Muscle layer of duodenum (tissue), 2 donors: Measurements from ENCODE around the gene TBC1D22A.
"Not testable (repeated sequence)": the region's sequence is repeated elsewhere in the genome, so short reads cannot be mapped to it uniquely, and the experiment has no call there.

ENCODE experiments used
- H3K27ac ChIP-seq: one replicate; pipeline ENCODE4 v1.7.0; 2013; ENCODE audit warnings: mild to moderate bottlenecking, low read length
- H3K27me3 ChIP-seq: one replicate; pipeline ENCODE4 v1.7.0; 2013; ENCODE audit warnings: low read depth, mild to moderate bottlenecking, control low read depth, low read length
- H3K36me3 ChIP-seq, 2 donors: one replicate each; pipeline ENCODE4 v1.7.0; 2013; ENCODE audit warnings: low read length in 2 of 2, control low read depth in 1 of 2, mild to moderate bottlenecking in 1 of 2; ENCODE audit not compliant: insufficient read depth in 2 of 2, control insufficient read depth in 1 of 2
- H3K4me1 ChIP-seq, 2 donors: one replicate each; pipeline ENCODE4 v1.7.0; 2013; ENCODE audit warnings: low read length in 2 of 2, mild to moderate bottlenecking in 2 of 2, control low read depth in 1 of 2, moderate library complexity in 1 of 2; ENCODE audit not compliant: insufficient read depth in 2 of 2, control insufficient read depth in 1 of 2
- H3K4me3 ChIP-seq, 2 donors: one replicate each; pipeline ENCODE4 v1.7.0; 2013; ENCODE audit warnings: low read length in 2 of 2, low read depth in 1 of 2, mild to moderate bottlenecking in 1 of 2
- H3K9me3 ChIP-seq, 2 donors: one replicate each; pipeline ENCODE4 v1.7.0; 2013; ENCODE audit warnings: low read length in 2 of 2, control low read depth in 1 of 2, mild to moderate bottlenecking in 1 of 2; ENCODE audit not compliant: control insufficient read depth in 1 of 2
- donor health status: healthy.

TBC1D22A gene

GRCh38 chr22:47139013-47139789 is 376.8 kb downstream of the TBC1D22A start:
- Histone ChIP-seq H3K36me3 (peaks cover 0 to 8% of the 10 kb centered on the region in 2 donors), H3K4me3 (no peak overlapping the region), H3K9me3 (no peaks in the 10 kb centered on the region), H3K4me1 (no peaks in the 10 kb centered on the region), H3K27me3 (no peaks in the 10 kb centered on the region), H3K27ac (no peak overlapping the region)

DNA sequence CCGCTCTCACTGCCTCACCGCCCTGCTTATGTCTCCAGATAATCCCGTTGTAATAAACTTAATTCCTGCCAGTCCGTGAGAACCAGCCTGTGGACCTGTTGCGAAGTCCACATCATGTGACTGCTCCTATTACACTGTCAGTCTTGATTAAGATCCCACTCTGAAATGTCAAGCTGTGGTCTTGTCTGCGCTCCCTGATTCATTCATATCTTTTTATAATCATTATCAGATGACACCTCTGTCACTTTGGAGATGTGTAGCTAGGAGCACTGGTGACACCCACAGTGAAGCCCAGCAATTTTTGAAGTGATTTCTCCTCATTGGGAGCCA is 377.3 kb downstream of the TBC1D22A start:
- Histone ChIP-seq H3K4me3 (no peak overlapping the region), H3K36me3 (peaks cover 0 to 8% of the 10 kb centered on the region in 2 donors), H3K9me3 (no peaks in the 10 kb centered on the region), H3K27ac (no peak overlapping the region), H3K27me3 (no peaks in the 10 kb centered on the region), H3K4me1 (no peaks in the 10 kb centered on the region)

- not testable (repeated sequence) for H3K9me3 ChIP-seq, H3K4me1 ChIP-seq, H3K4me3 ChIP-seq, H3K27me3 ChIP-seq, H3K27ac ChIP-seq, H3K36me3 ChIP-seq
These were observed 378.5 kb downstream of the TBC1D22A start for GRCh38 chr22:47140975-47141374.

GRCh38 chr22:47142427-47143046 is 380.1 kb downstream of the TBC1D22A start:
- H3K27ac ChIP-seq = no peak overlapping the region
- H3K27me3 ChIP-seq = no peaks in the 10 kb centered on the region
- peaks cover 0 to 8% of the 10 kb centered on the region in 2 donors for H3K36me3 ChIP-seq
- H3K4me1 ChIP-seq = no peaks in the 10 kb centered on the region
- H3K4me3 ChIP-seq = no peak overlapping the region
- no peaks in the 10 kb centered on the region for H3K9me3 ChIP-seq

DNA sequence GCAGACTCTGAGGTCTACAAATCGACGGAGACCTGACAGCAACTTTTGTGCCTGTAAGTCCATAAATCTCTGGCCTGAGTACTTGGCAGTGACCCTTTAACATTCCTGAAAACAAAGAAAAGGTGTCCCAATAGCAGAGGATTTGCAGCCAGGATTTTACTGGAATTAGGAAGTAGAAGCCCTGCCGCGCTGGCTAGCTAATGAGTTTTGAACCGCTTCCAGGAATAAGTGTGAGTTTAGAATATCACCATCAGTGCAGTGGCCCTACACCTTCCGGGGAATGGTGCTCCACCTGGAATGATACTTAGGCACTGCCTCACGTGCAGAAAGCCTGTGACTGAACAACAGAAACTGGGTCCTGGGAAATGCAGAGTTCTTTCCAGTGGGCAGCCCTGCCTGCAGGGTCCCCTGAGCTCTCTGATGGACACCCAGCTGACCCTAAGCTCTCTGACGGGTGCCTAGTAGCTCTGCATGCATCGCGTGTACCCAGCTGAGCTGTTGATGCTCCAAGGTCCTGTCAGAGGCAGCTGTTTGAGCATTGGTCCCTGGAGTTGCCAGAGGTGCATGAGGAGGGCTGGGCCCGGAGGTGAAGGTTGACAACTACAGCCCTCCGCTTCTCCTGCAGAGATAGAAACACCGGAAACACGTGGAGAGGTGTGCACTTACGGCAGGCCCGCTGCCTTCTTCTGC is 380.9 kb downstream of the TBC1D22A start:
- Histone ChIP-seq H3K4me3 (no peak overlapping the region), H3K36me3 (peaks cover 0 to 8% of the 10 kb centered on the region in 2 donors), H3K27me3 (no peaks in the 10 kb centered on the region), H3K27ac (no peak overlapping the region), H3K9me3 (no peaks in the 10 kb centered on the region), H3K4me1 (no peaks in the 10 kb centered on the region)

DNA sequence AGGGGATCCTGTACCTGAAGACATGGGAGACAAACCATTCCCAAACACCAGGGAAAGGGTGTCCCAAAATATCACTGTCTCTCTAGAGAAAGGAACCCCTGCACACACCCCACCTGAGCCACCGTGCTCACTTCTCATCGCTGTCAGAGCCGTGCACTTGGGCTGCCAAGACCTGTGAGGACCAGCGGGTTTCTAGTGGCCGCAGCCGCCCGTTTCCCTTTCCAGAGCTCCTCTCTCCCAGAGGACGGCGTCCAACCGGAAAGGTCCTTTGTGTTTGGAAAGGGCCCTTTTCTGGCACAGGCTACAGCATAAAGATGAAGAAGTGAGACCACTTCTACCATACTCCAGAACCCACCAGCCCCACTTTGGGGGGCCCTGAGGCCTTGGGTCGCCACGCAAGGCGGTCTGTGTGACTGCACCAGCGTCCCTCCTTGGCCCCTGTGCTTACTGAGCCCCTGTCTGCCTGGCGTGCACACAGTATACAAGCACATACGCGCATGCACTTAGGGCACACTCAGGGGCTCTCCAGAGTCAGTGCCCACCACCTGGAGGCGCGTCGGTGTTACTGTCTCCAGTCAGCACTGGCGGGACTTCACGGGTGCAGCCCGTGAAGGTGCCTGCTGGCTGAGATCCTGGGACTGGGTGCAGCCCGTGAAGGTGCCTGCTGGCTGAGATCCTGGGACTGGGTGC is 381.8 kb downstream of the TBC1D22A start:
- Histone ChIP-seq H3K4me3 (no peak overlapping the region), H3K36me3 (peaks cover 0 to 8% of the 10 kb centered on the region in 2 donors), H3K4me1 (no peaks in the 10 kb centered on the region), H3K9me3 (no peaks in the 10 kb centered on the region), H3K27ac (no peak overlapping the region), H3K27me3 (no peaks in the 10 kb centered on the region)

GRCh38 chr22:47144791-47145425 is 382.5 kb downstream of the TBC1D22A start:
- Histone ChIP-seq H3K9me3 (no peaks in the 10 kb centered on the region), H3K27ac (no peak overlapping the region), H3K27me3 (no peaks in the 10 kb centered on the region), H3K36me3 (peaks cover 0 to 8% of the 10 kb centered on the region in 2 donors), H3K4me3 (no peak overlapping the region), H3K4me1 (no peaks in the 10 kb centered on the region)

GRCh38 chr22:47145883-47146282 is 383.4 kb downstream of the TBC1D22A start:
- H3K36me3 ChIP-seq = peaks cover 0 to 8% of the 10 kb centered on the region in 2 donors
- H3K27ac ChIP-seq = no peak overlapping the region
- H3K27me3 ChIP-seq = no peaks in the 10 kb centered on the region
- H3K4me1 ChIP-seq = no peaks in the 10 kb centered on the region
- no peaks in the 10 kb centered on the region for H3K9me3 ChIP-seq
- H3K4me3 ChIP-seq = no peak overlapping the region

- H3K4me3 ChIP-seq = no peak overlapping the region
- no peak overlapping the region for H3K27ac ChIP-seq
- H3K27me3 ChIP-seq = no peaks in the 10 kb centered on the region
- peaks cover 0 to 8% of the 10 kb centered on the region in 2 donors for H3K36me3 ChIP-seq
- no peaks in the 10 kb centered on the region for H3K4me1 ChIP-seq
- no peaks in the 10 kb centered on the region for H3K9me3 ChIP-seq
These were observed 383.9 kb downstream of the TBC1D22A start for GRCh38 chr22:47146391-47146790.

- H3K27me3 ChIP-seq = no peaks in the 10 kb centered on the region
- H3K36me3 ChIP-seq = peaks cover 0 to 8% of the 10 kb centered on the region in 2 donors
These were observed 384.5 kb downstream of the TBC1D22A start for GRCh38 chr22:47146941-47147340.

DNA sequence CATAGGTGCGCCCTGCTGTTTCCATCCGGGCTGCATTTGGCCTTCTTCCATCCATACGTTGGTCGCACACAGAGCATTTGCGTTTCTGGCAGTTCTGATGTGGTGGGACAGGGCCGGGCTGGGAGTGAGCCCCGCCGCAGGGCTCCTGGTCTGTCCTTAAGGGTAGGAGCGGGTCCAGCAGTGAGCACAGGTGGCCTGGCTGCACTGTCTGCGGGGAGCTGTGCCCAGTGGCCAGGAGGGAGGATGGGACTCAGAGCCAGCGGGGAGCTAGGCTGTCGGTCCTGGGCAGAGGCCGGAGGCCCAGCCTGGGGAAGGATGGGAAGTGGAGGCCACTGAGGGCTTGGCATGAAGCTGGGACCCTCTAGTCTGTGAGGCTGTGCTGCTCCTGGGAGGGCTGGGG is 385.1 kb downstream of the TBC1D22A start:
- Histone ChIP-seq H3K36me3 (peaks cover 0 to 8% of the 10 kb centered on the region in 2 donors), H3K4me3 (no peak overlapping the region), H3K27ac (no peak overlapping the region), H3K9me3 (no peaks in the 10 kb centered on the region), H3K4me1 (no peaks in the 10 kb centered on the region), H3K27me3 (no peaks in the 10 kb centered on the region)

More at GRCh38 chr22:47146941-47147340, 384.5 kb downstream of the TBC1D22A start:
- Histone ChIP-seq H3K4me1 (no peaks in the 10 kb centered on the region), H3K27ac (no peak overlapping the region), H3K9me3 (no peaks in the 10 kb centered on the region), H3K4me3 (no peak overlapping the region)
